ENCODE data around the gene FRZB.

The FRZB gene

GRCh38 chr2:182784058-182784706, 82.3 kb downstream of the FRZB start:
- DNase-seq (ENCODE audit: low read depth), result no peak
